ENCODE data around the gene REEP1.

DNA sequence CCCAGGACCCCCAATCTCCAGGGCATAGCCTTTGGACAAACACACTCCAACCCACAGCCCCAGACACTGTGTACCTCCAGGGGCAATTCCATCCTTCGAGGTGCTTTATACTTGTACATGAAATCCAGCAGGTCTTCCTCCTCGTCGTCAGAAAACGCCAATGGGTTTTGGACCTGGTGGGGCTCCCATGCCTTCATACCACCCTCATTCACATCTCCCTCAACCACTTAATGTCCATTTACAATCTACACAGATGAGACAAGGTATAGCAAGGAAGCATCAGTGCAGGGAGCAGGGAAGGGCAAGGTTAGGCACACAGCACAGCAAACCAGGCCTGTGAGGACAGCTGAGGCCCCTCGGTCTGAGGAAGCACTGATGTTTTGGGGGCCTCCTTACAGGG, 117.5 kb downstream of the REEP1 start:
- TF ChIP-seq, protein P1, sequence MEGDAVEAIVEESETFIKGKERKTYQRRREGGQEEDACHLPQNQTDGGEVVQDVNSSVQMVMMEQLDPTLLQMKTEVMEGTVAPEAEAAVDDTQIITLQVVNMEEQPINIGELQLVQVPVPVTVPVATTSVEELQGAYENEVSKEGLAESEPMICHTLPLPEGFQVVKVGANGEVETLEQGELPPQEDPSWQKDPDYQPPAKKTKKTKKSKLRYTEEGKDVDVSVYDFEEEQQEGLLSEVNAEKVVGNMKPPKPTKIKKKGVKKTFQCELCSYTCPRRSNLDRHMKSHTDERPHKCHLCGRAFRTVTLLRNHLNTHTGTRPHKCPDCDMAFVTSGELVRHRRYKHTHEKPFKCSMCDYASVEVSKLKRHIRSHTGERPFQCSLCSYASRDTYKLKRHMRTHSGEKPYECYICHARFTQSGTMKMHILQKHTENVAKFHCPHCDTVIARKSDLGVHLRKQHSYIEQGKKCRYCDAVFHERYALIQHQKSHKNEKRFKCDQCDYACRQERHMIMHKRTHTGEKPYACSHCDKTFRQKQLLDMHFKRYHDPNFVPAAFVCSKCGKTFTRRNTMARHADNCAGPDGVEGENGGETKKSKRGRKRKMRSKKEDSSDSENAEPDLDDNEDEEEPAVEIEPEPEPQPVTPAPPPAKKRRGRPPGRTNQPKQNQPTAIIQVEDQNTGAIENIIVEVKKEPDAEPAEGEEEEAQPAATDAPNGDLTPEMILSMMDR (IDR thresholded peaks at IDR 0.05): no peak
- TF ChIP-seq EP300 (IDR thresholded peaks at IDR 0.05): no peak
